Heart left ventricle (tissue), 16 donors: Measurements from ENCODE around the gene ARHGAP15. TPM values are rescaled to one million over a fixed set of nuclear protein-coding genes. Genes with fewer than 3 reads are reported as not detected.

ENCODE experiments used
- ATAC-seq, 4 donors: fragments of 200-7000 bp; cut with Tn5 transposase; one replicate each; pipeline ENCODE4 v1.9.1; 2020 to 2022; ENCODE audit warnings: moderate library complexity in 4 of 4, mild to moderate bottlenecking in 3 of 4, moderate number of reproducible peaks in 1 of 4
- DNase-seq, 5 donors: peaks; one replicate each; pipeline ENCODE4 v3.0.0-alpha.2; 2020
- H3K27ac ChIP-seq, 12 donors: fragments of 200-600 bp; sonication (generic) in 4 of 12; one replicate each; pipeline versions ENCODE4 v1.5.0 to v1.8.0; 2016 to 2022; ENCODE audit warnings: mild to moderate bottlenecking in 2 of 12
- H3K27me3 ChIP-seq, 9 donors: fragments of 200-600 bp; sonication (generic) in 2 of 9; one replicate each; pipeline versions ENCODE4 v1.5.1 to v1.8.0; 2016 to 2022; ENCODE audit warnings: mild to moderate bottlenecking in 3 of 9
- H3K36me3 ChIP-seq, 9 donors: fragments of 200-600 bp; sonication (generic) in 2 of 9; one replicate each; pipeline versions ENCODE4 v1.5.0 to v1.8.0; 2018 to 2022; ENCODE audit warnings: mild to moderate bottlenecking in 2 of 9
- H3K4me1 ChIP-seq, 12 donors: fragments of 200-600 bp; sonication (generic) in 4 of 12; one replicate each; pipeline versions ENCODE4 v1.5.0 to v1.8.0; 2016 to 2022; ENCODE audit warnings: mild to moderate bottlenecking in 3 of 12
- H3K4me3 ChIP-seq, 12 donors: fragments of 200-600 bp; sonication (generic) in 4 of 12; one replicate each; pipeline versions ENCODE4 v1.5.0 to v1.8.0; 2017 to 2022; ENCODE audit warnings: mild to moderate bottlenecking in 9 of 12, moderate library complexity in 4 of 12
- H3K9me3 ChIP-seq, 12 donors: fragments of 200-600 bp; sonication (generic) in 4 of 12; one replicate each; pipeline versions ENCODE4 v1.5.0 to v1.8.0; 2016 to 2022; ENCODE audit warnings: mild to moderate bottlenecking in 1 of 12
- POLR2A ChIP-seq, 2 donors: fragments of 450-650 bp; IDR thresholded peaks; one replicate each; pipeline ENCODE4 v1.6.1; 2017; ENCODE audit warnings: antibody characterized with exemption in 2 of 2, mild to moderate bottlenecking in 2 of 2, moderate library complexity in 2 of 2
- WGBS, 4 donors: extraction: QIAGEN DNeasy Blood & Tissue Kit in 2 of 4; methylation state at CpG; one replicate each; pipeline versions ENCODE4 v1.1.5 to v1.1.7; 2013 to 2018; 5-methylcytosine and 5-hydroxymethylcytosine counted together
- intact Hi-C, 10 donors: fragments of 100-400 bp; cut with DNase I; formaldehyde crosslinking; loops; one replicate each; pipeline versions ENCODE4 v1.11.1 to v1.14.2; 2022
- polyA plus RNA-seq, 2 donors: library from polyadenylated mRNA; stranded (reverse); fragments of 200-250 nt; gene quantifications; one replicate each; pipeline ENCODE4 v1.2.3, GENCODE V29; 2013
- total RNA-seq, 9 donors: library from RNA; depleted of rRNA in 2 of 9; stranded (reverse); fragments of >200 nt in 2 of 9; fragmentation: NEBNext Ultra II Directional in 3 of 9; extraction: Animal tissue kit (Norgen Biotek cat#: 25700) in 3 of 9; gene quantifications; one replicate each; pipeline versions ENCODE4 v1.1.0 to v1.2.4, GENCODE V29; 2016 to 2023
- TF ChIP-seq, protein P1 (sequence below), 12 donors: fragments of 200-600 bp; sonication (generic) in 4 of 12; IDR thresholded peaks; one replicate each; pipeline versions ENCODE4 v1.5.0 to v1.8.0; 2018 to 2022; ENCODE audit warnings: antibody characterized with exemption in 12 of 12, mild to moderate bottlenecking in 5 of 12
- donor health status: ischemic (EF 13 %, LVEDD 7.1; RV severe dilation, severe dysfunction).
- donor health status: healthy with polysubstance abuse.
- donor health status: DM: no; HTN: yes; CAD: no.
- donor health status: DM: no; HTN: no; CAD: no.
- donor health status: ischemic (EF 25% LVEDD 6.9; RV normal size, moderate dysfunction).
- donor health status: ischemic (EF 25% LVEDD 5.7; RV mildly dilated, moderate dysfunction).
- donor health status: healthy.
- donor health status: DM: yes; HTN: yes; CAD: no.
- donor health status: ischemic (EF 35%, LVEDD 5.7; RV mildly dilated, moderate dysfunction).
- donor health status: nonischemic (EF 11% LVEDD 7.7; RV severe dilation, severe dysfunction).
- donor health status: DM: yes; HTN: yes; CAD: no.
- donor health status: PGD.
- donor health status: ischemic (EF 29% LVEDD 5.4; RV normal size, mild dysfunction).
- donor health status: nonischemic (EF 23%, LVEDD 6.1; RV moderate dilation, normal function).

Gene ARHGAP15
- total and polyA plus RNA-seq, 11 donors: 1.3 to 8.7 (median 3.3) TPM

DNA sequence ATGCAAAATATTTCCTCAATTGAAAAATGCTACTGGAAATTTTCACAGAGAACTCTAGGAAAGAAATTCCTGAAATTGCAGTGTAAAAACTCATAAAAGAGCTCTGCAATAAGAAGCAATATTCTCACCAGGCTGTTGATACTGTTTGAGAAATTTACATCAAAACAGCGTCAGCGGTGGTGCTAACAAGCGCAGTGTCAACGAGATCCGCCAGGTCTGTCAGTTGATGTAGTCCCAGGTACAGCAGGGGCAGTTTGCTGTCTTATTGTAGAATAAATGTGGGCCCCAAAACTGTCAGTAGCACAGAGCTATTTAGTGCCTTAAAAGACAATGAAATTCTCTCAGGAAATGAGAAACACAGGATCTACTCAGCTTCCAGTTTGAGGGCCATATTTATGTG is 611.2 kb downstream of the ARHGAP15 start:
- no peaks in the 10 kb centered on the region for H3K36me3 ChIP-seq
- ATAC-seq (no peak), DNase-seq (no peak)
- no peak overlapping the region for H3K27ac ChIP-seq
- no peaks in the 10 kb centered on the region for H3K27me3 ChIP-seq
- TF ChIP-seq POLR2A (IDR thresholded peaks at IDR 0.05): no peak
- TF ChIP-seq, protein P1, sequence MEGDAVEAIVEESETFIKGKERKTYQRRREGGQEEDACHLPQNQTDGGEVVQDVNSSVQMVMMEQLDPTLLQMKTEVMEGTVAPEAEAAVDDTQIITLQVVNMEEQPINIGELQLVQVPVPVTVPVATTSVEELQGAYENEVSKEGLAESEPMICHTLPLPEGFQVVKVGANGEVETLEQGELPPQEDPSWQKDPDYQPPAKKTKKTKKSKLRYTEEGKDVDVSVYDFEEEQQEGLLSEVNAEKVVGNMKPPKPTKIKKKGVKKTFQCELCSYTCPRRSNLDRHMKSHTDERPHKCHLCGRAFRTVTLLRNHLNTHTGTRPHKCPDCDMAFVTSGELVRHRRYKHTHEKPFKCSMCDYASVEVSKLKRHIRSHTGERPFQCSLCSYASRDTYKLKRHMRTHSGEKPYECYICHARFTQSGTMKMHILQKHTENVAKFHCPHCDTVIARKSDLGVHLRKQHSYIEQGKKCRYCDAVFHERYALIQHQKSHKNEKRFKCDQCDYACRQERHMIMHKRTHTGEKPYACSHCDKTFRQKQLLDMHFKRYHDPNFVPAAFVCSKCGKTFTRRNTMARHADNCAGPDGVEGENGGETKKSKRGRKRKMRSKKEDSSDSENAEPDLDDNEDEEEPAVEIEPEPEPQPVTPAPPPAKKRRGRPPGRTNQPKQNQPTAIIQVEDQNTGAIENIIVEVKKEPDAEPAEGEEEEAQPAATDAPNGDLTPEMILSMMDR (IDR thresholded peaks at IDR 0.05): no peak
- intact Hi-C loops: no loop called here
- no peaks in the 10 kb centered on the region for H3K9me3 ChIP-seq
- no peaks in the 10 kb centered on the region for H3K4me1 ChIP-seq
- WGBS, 4 donors: 92 to 94% (median 94%) methylated on average over 5 of the region's 5 CpGs
- no peak overlapping the region for H3K4me3 ChIP-seq

DNA sequence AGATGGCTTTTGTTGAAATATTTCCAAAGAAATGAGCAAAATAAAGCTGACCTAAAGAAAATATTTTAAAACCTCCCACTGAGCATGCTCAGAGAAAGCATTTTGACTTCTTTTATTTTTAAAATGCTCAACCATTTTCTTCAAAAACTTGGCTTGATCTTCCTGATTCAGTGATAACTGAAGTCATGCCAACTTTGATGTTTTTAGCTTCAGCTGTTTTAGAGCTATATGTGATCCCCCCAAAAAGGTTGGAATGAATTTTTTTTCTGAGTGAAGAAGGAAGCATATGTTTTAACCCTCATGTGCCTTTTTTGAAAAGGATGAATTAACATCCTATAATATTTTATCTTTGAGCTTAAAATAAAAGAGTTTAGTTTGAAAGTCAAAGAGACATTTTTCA is 612.0 kb downstream of the ARHGAP15 start:
- no peak for DNase-seq
- no peak for ATAC-seq
- H3K27ac ChIP-seq: no peak overlapping the region
- TF ChIP-seq, protein P1 (IDR thresholded peaks at IDR 0.05): no peak
- no peak for TF ChIP-seq POLR2A (IDR thresholded peaks at IDR 0.05)
- H3K4me1 ChIP-seq: no peaks in the 10 kb centered on the region
- no peak overlapping the region for H3K4me3 ChIP-seq
- no peaks in the 10 kb centered on the region for H3K27me3 ChIP-seq
- intact Hi-C loops: no loop called here
- no peaks in the 10 kb centered on the region for H3K9me3 ChIP-seq
- H3K36me3 ChIP-seq: no peaks in the 10 kb centered on the region

DNA sequence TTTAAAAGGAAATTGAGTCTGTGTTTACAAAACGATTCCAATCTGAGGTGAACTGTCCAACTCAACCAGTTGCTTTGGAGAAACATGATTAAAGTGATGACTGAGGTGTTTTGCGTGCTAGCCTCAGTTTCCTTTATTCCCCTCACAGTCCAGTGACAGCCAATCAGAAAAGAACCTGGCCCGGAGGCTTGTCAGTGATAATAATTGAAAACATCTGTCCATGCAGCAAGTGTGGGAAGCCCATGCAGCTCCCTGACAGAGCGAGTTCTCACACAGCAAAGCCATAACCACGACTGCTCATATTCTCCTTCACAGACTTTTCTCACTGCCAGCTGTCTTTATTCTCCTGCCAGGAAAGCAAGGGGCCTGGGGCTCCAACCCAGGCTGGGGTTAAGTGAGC is 613.4 kb downstream of the ARHGAP15 start:
- no peak for ATAC-seq
- no peaks in the 10 kb centered on the region for H3K36me3 ChIP-seq
- H3K9me3 ChIP-seq: no peaks in the 10 kb centered on the region
- no peaks in the 10 kb centered on the region for H3K27me3 ChIP-seq
- TF ChIP-seq, protein P1 (IDR thresholded peaks at IDR 0.05): no peak
- intact Hi-C loops: no loop called here
- H3K27ac ChIP-seq: no peak overlapping the region
- 73 to 83% (median 79%) methylated on average over 5 of the region's 5 CpGs for WGBS, 4 donors
- DNase-seq: no peak
- no peaks in the 10 kb centered on the region for H3K4me1 ChIP-seq
- H3K4me3 ChIP-seq: no peak overlapping the region

DNA sequence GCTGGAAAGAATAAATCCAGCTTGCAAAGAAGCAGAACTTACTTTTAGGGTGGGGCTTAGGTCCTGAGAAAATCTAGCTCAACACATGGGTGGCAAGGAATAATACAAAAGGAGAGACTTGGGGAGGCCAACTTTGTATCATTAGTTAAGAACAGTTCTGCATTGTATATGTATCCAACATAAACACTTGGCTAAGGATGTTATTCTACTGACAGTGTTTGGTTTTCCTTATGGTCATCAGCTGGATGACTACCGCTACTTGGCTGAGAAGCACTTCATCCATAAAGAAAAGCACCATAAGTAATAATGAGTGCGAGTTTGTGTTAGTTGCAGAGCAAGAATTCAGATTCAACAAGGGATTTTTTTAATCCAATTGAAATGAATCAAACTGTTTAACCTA is 614.9 kb downstream of the ARHGAP15 start:
- 92 to 100% (median 98%) methylated on average over 2 of the region's 2 CpGs for WGBS, 4 donors
- H3K27ac ChIP-seq: no peak overlapping the region
- DNase-seq (no peak), ATAC-seq (no peak)
- H3K4me3 ChIP-seq: no peak overlapping the region
- H3K9me3 ChIP-seq: no peaks in the 10 kb centered on the region
- no peaks in the 10 kb centered on the region for H3K27me3 ChIP-seq
- no peaks in the 10 kb centered on the region for H3K4me1 ChIP-seq
- intact Hi-C loops: no loop called here
- TF ChIP-seq, protein P1 (IDR thresholded peaks at IDR 0.05): no peak
- no peak for TF ChIP-seq POLR2A (IDR thresholded peaks at IDR 0.05)
- no peaks in the 10 kb centered on the region for H3K36me3 ChIP-seq
